Vagina (tissue), 2 donors: Measurements from ENCODE around the gene DHTKD1. TPM values are rescaled to one million over a fixed set of nuclear protein-coding genes. Genes with fewer than 3 reads are reported as not detected.
"Not testable (repeated sequence)": the region's sequence is repeated elsewhere in the genome, so short reads cannot be mapped to it uniquely, and the experiment has no call there.

Source experiments
- DNase-seq, 2 donors: peaks; one replicate each; pipeline ENCODE4 v3.0.0-alpha.2; 2017; ENCODE audit errors: extremely low spot score in 2 of 2
- H3K27ac ChIP-seq: fragments of 200-600 bp; sonication (generic); one replicate; pipeline ENCODE4 v1.5.1; 2019
- H3K27me3 ChIP-seq: fragments of 200-600 bp; sonication (generic); one replicate; pipeline ENCODE4 v1.5.1; 2019
- H3K36me3 ChIP-seq, 2 donors: fragments of 200-600 bp; sonication (generic); one replicate each; pipeline ENCODE4 v1.5.1; 2017 to 2019
- H3K4me1 ChIP-seq: fragments of 200-600 bp; sonication (generic); one replicate; pipeline ENCODE4 v1.5.1; 2019
- H3K4me3 ChIP-seq, 2 donors: fragments of 200-600 bp; sonication (generic); 1 replicate in 1 of 2; 2 replicates in 1 of 2; pipeline ENCODE4 v1.5.1; 2016 to 2019
- H3K9me3 ChIP-seq: fragments of 200-600 bp; sonication (generic); one replicate; pipeline ENCODE4 v1.5.1; 2019
- POLR2A ChIP-seq, 2 donors: fragments of 450-650 bp; IDR thresholded peaks; one replicate each; pipeline ENCODE4 v1.6.1; 2017; ENCODE audit warnings: antibody characterized with exemption in 2 of 2, mild to moderate bottlenecking in 2 of 2, moderate library complexity in 2 of 2
- POLR2AphosphoS5 ChIP-seq, 2 donors: sonication (generic); formaldehyde crosslinking; IDR thresholded peaks; one replicate each; pipeline ENCODE4 v1.9.0; 2017; ENCODE audit warnings: antibody characterized with exemption in 2 of 2, mild to moderate bottlenecking in 2 of 2, low read depth in 1 of 2; ENCODE audit not compliant: insufficient read depth in 1 of 2
- intact Hi-C: fragments of 100-400 bp; cut with DNase I; formaldehyde crosslinking; loops from one replicate; pipeline ENCODE4 v1.15.1; 2023
- total RNA-seq: library from RNA; depleted of rRNA; stranded (reverse); fragments of >200 nt; gene quantifications from one replicate; pipeline ENCODE4 v1.2.3, GENCODE V29; 2016
- TF ChIP-seq, protein P1 (sequence below), 3 experiments: fragments of 450-650 bp in 2 of 3; fragments of 200-600 bp in 1 of 3; sonication (generic) in 1 of 3; IDR thresholded peaks; one replicate each; pipeline ENCODE4 v1.5.1; 2017 to 2019; ENCODE audit warnings: antibody characterized with exemption in 3 of 3, mild to moderate bottlenecking in 2 of 3, moderate library complexity in 2 of 3

The DHTKD1 gene
- total RNA-seq, 1 donor from 2014 or later = 13.3 TPM

DNA sequence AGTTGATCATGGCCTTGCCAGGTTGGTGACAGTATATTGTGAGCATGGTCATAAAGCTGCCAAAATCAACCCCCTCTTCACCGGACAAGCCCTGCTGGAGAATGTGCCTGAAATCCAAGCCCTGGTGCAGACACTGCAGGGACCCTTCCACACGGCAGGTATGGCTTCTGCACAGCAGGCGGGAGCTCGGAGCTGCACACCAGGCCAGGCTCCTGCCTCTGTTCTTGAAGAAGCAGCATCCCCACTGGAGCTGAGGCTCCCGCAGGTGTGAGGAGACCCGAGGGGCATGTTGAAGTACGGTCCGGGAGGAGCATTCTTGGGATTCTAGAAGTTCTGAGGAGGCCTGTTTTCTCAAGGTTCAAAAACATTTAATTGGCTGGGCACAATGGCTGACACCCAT is 12.7 kb downstream of the DHTKD1 start:
- Histone ChIP-seq H3K36me3 (peaks cover 0 to 11% of the 10 kb centered on the region in 2 donors), H3K27ac (no peak overlapping the region), H3K4me3 (no peak overlapping the region), H3K9me3 (no peaks in the 10 kb centered on the region), H3K27me3 (no peaks in the 10 kb centered on the region), H3K4me1 (no peaks in the 10 kb centered on the region)
- intact Hi-C loops = no loop called here
- TF ChIP-seq, protein P1, sequence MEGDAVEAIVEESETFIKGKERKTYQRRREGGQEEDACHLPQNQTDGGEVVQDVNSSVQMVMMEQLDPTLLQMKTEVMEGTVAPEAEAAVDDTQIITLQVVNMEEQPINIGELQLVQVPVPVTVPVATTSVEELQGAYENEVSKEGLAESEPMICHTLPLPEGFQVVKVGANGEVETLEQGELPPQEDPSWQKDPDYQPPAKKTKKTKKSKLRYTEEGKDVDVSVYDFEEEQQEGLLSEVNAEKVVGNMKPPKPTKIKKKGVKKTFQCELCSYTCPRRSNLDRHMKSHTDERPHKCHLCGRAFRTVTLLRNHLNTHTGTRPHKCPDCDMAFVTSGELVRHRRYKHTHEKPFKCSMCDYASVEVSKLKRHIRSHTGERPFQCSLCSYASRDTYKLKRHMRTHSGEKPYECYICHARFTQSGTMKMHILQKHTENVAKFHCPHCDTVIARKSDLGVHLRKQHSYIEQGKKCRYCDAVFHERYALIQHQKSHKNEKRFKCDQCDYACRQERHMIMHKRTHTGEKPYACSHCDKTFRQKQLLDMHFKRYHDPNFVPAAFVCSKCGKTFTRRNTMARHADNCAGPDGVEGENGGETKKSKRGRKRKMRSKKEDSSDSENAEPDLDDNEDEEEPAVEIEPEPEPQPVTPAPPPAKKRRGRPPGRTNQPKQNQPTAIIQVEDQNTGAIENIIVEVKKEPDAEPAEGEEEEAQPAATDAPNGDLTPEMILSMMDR (IDR thresholded peaks at IDR 0.05) = no peak
- no peak for TF ChIP-seq POLR2A (IDR thresholded peaks at IDR 0.05)
- TF ChIP-seq POLR2AphosphoS5 (IDR thresholded peaks at IDR 0.05; ENCODE audit: insufficient read depth in 1 of 2, low read depth in 1 of 2) = no peak
- no peak for DNase-seq

DNA sequence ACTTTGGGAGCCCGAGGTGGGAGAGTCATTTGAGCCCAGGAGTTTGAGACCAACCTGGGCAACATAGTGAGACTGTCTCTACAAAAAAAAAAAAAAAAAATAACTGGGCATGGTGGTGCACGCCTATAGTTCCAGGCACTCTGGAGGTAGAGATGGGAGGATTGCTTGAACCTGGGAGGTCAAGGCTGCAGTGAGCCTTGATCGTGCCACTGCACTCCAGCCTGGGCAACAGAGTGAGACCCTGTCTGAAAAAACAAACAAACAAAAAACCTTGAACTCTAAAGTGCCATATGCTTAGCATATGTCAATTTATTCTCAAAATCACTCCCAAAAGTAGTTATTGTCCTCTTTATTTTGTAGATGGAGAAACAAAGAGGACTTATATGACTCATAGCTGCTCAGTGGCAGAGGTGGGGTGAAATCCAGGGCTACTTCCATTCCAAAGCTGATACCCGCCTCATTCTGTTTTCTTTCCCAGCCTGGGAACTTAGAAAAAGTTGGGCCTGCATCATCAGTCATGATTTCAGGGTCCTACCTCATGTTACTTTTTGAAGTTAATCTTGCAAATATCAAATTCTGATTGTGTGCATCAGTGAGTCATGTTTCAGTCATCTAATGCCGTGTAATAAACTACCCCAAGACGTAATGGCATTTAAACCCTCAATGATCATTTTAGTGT is 13.3 kb downstream of the DHTKD1 start:
- no peak for TF ChIP-seq POLR2AphosphoS5 (IDR thresholded peaks at IDR 0.05; ENCODE audit: insufficient read depth in 1 of 2, low read depth in 1 of 2)
- TF ChIP-seq, protein P1 (IDR thresholded peaks at IDR 0.05) = no peak
- TF ChIP-seq POLR2A (IDR thresholded peaks at IDR 0.05) = no peak
- Histone ChIP-seq H3K4me3 (no peak overlapping the region), H3K27me3 (no peaks in the 10 kb centered on the region), H3K9me3 (no peaks in the 10 kb centered on the region), H3K36me3 (peaks cover 0 to 16% of the 10 kb centered on the region in 2 donors), H3K4me1 (no peaks in the 10 kb centered on the region), H3K27ac (no peak overlapping the region)
- no peak for DNase-seq
- intact Hi-C loops = no loop called here

DNA sequence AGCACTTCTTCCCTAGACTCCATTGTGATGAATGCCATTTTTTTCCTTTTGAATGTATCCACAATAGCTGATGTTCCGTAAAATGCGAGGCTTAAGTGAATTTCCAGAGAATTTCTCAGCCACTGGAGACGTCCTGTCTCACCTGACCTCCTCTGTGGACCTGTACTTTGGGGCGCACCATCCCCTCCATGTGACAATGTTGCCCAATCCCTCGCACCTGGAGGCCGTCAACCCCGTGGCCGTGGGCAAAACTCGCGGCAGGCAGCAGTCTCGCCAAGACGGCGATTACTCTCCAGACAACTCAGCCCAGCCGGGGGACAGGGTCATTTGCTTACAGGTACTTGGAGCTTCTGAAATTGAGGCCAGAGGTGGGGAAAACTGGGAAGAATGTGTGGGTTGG is 20.2 kb downstream of the DHTKD1 start:
- no peaks in the 10 kb centered on the region for H3K27me3 ChIP-seq
- no peaks in the 10 kb centered on the region for H3K9me3 ChIP-seq
- no peak overlapping the region for H3K27ac ChIP-seq
- TF ChIP-seq POLR2AphosphoS5 (IDR thresholded peaks at IDR 0.05; ENCODE audit: insufficient read depth in 1 of 2, low read depth in 1 of 2) = no peak
- TF ChIP-seq, protein P1 (IDR thresholded peaks at IDR 0.05) = no peak
- no peak for TF ChIP-seq POLR2A (IDR thresholded peaks at IDR 0.05)
- peaks cover 0 to 50% of the 10 kb centered on the region in 2 donors for H3K36me3 ChIP-seq
- DNase-seq = no peak
- H3K4me3 ChIP-seq = no peak overlapping the region
- H3K4me1 ChIP-seq = no peaks in the 10 kb centered on the region
- intact Hi-C loops = no loop called here

DNA sequence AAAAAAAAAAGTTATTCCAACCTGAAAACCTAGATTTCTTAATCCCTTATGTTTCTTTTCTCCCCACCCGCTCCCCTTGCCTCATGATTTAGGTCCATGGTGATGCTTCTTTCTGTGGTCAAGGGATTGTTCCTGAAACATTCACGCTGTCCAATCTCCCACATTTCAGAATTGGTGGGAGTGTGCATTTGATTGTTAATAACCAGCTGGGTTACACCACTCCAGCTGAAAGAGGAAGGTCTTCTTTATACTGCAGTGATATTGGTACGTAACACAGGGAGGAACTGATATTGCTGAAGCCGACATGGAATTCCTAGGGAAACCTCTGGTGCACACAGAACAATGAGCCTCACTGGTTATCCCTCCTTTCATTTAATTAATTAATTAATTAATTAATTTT is 22.7 kb downstream of the DHTKD1 start:
- no peak for TF ChIP-seq POLR2AphosphoS5 (IDR thresholded peaks at IDR 0.05; ENCODE audit: insufficient read depth in 1 of 2, low read depth in 1 of 2)
- TF ChIP-seq, protein P1 (IDR thresholded peaks at IDR 0.05) = no peak
- TF ChIP-seq POLR2A (IDR thresholded peaks at IDR 0.05) = no peak
- H3K36me3 ChIP-seq = peaks cover 0 to 50% of the 10 kb centered on the region in 2 donors
- no peak overlapping the region for H3K4me3 ChIP-seq
- H3K4me1 ChIP-seq = no peaks in the 10 kb centered on the region
- no peaks in the 10 kb centered on the region for H3K9me3 ChIP-seq
- no peak overlapping the region for H3K27ac ChIP-seq
- H3K27me3 ChIP-seq = no peaks in the 10 kb centered on the region
- DNase-seq = no peak
- intact Hi-C loops = no loop called here

DNA sequence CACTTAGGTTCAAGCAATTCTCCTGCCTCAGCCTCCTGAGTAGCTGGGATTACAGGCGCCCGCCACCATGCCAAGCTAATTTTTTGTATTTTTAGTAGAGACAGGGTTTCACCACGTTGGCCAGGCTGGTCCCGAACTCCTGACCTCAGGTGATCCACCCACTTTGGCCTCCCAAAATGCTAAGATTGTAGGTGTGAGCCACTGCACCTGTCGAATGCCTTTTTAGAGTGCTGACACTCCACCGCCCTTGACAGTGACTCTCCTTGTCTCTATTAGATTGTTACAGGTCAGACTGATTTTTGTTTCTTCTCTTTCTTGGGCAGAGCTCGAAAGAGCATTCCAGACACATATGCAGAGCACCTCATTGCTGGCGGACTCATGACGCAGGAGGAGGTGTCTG is 28.6 kb downstream of the DHTKD1 start:
- H3K9me3 ChIP-seq, H3K4me1 ChIP-seq, DNase-seq, H3K27ac ChIP-seq, H3K27me3 ChIP-seq, intact Hi-C loops, H3K4me3 ChIP-seq: not testable (repeated sequence)
- H3K36me3 ChIP-seq = peaks cover 0 to 49% of the 10 kb centered on the region in 2 donors
